ENCODE results near the gene MRPL22. TPM values are rescaled to one million over a fixed set of nuclear protein-coding genes. Genes with fewer than 3 reads are reported as not detected.

MRPL22 gene
- total and polyA plus RNA-seq, 2 of the 13 experiments (the other 11 are each of a cell fraction or from before 2014, with no cell fraction given), result 66.8 to 84.8 TPM

DNA sequence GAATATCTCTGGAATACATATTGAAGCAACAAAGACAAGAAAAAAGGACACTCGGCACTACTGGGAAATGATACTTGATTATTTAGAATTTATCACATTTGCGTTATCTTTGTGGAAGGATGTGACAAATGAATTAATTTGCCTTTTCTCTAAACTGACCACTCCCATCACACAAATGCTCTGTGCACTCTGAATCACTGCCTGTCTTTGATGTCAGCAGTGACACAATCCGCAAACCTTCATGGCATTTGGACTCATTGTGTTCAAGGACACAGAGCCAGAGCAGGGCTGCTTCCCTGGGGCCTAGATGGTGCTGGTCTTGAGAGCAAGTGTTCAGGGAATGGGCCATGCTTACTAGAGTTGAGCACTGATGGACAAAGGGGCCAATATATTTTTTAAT is 67.8 kb downstream of the MRPL22 start (continued):
- TF ChIP-seq, protein P1, sequence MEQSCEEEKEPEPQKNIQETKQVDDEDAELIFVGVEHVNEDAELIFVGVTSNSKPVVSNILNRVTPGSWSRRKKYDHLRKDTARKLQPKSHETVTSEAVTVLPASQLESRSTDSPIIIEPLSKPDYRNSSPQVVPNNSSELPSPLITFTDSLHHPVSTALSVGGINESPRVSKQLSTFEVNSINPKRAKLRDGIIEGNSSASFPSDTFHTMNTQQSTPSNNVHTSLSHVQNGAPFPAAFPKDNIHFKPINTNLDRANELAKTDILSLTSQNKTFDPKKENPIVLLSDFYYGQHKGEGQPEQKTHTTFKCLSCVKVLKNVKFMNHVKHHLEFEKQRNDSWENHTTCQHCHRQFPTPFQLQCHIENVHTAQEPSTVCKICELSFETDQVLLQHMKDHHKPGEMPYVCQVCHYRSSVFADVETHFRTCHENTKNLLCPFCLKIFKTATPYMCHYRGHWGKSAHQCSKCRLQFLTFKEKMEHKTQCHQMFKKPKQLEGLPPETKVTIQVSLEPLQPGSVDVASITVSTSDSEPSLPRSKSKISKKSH (CRISPR knock-in tag; IDR thresholded peaks at IDR 0.05; ENCODE audit: borderline replicate concordance), result no peak
- no peak for TF ChIP-seq SRSF9 (IDR thresholded peaks at IDR 0.05; ENCODE audit: borderline replicate concordance, insufficient read depth, low read depth, low read length, poor library complexity, severe bottlenecking)
- TF ChIP-seq HHEX (CRISPR knock-in tag; IDR thresholded peaks at IDR 0.05), result 0 out of 2 replicates have a peak, but pooled peaks have one; percentile 19
- peak; percentile 77 for TF ChIP-seq ELF3 (CRISPR knock-in tag; IDR thresholded peaks at IDR 0.05)
- no peak for TF ChIP-seq ZNF713 (CRISPR knock-in tag; IDR thresholded peaks at IDR 0.05)
- TF ChIP-seq HMG20A (CRISPR knock-in tag; IDR thresholded peaks at IDR 0.05; ENCODE audit: borderline replicate concordance), result peak; percentile 92
- TF ChIP-seq NCOA2 (CRISPR knock-in tag; IDR thresholded peaks at IDR 0.05), result peak; percentile 70; the same call in 1 of the 2 replicates
- peak; percentile 44; the same call in 1 of the 2 replicates for TF ChIP-seq ETV5 (CRISPR knock-in tag; IDR thresholded peaks at IDR 0.05; ENCODE audit: borderline replicate concordance)
- TF ChIP-seq ZFP36 (IDR thresholded peaks at IDR 0.05; ENCODE audit: borderline replicate concordance, low read depth, low read length, partially characterized antibody), result no peak
- TF ChIP-seq ZNF205 (CRISPR knock-in tag; IDR thresholded peaks at IDR 0.05), result no peak
- no peak for TF ChIP-seq ZNF850 (CRISPR knock-in tag; conservative IDR thresholded peaks at IDR 0.05)
- TF ChIP-seq RBM39 (IDR thresholded peaks at IDR 0.05; ENCODE audit: low read depth, low read length, poor library complexity, severe bottlenecking), result no peak
- TF ChIP-seq ZNF24 (IDR thresholded peaks at IDR 0.05), result no peak
- no peak for TF ChIP-seq ZMAT3 (CRISPR knock-in tag; conservative IDR thresholded peaks at IDR 0.05)
- TF ChIP-seq, protein P2, sequence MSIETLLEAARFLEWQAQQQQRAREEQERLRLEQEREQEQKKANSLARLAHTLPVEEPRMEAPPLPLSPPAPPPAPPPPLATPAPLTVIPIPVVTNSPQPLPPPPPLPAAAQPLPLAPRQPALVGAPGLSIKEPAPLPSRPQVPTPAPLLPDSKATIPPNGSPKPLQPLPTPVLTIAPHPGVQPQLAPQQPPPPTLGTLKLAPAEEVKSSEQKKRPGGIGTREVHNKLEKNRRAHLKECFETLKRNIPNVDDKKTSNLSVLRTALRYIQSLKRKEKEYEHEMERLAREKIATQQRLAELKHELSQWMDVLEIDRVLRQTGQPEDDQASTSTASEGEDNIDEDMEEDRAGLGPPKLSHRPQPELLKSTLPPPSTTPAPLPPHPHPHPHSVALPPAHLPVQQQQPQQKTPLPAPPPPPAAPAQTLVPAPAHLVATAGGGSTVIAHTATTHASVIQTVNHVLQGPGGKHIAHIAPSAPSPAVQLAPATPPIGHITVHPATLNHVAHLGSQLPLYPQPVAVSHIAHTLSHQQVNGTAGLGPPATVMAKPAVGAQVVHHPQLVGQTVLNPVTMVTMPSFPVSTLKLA (IDR thresholded peaks at IDR 0.05), result no peak
- TF ChIP-seq NRL (CRISPR knock-in tag; IDR thresholded peaks at IDR 0.05; ENCODE audit: borderline replicate concordance), result no peak
- TF ChIP-seq RARA (CRISPR knock-in tag; IDR thresholded peaks at IDR 0.05), result peak; percentile 71
- no peak for TF ChIP-seq ZNF589 (CRISPR knock-in tag; conservative IDR thresholded peaks at IDR 0.05)
- no peak for TF ChIP-seq HNRNPUL1 (IDR thresholded peaks at IDR 0.05; ENCODE audit: low read depth, low read length)
- TF ChIP-seq, protein P3, sequence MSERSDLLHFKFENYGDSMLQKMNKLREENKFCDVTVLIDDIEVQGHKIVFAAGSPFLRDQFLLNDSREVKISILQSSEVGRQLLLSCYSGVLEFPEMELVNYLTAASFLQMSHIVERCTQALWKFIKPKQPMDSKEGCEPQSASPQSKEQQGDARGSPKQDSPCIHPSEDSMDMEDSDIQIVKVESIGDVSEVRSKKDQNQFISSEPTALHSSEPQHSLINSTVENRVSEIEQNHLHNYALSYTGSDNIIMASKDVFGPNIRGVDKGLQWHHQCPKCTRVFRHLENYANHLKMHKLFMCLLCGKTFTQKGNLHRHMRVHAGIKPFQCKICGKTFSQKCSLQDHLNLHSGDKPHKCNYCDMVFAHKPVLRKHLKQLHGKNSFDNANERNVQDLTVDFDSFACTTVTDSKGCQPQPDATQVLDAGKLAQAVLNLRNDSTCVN (CRISPR knock-in tag; IDR thresholded peaks at IDR 0.05; ENCODE audit: borderline replicate concordance), result no peak
- TF ChIP-seq MATR3 (CRISPR knock-in tag; IDR thresholded peaks at IDR 0.05), result no peak
- no peak for TF ChIP-seq SCMH1 (CRISPR knock-in tag; IDR thresholded peaks at IDR 0.05; ENCODE audit: borderline replicate concordance)
- TF ChIP-seq ZNF572 (CRISPR knock-in tag; IDR thresholded peaks at IDR 0.05), result no peak
- peak; percentile 61; the same call in 1 of the 2 replicates for TF ChIP-seq MIER3 (CRISPR knock-in tag; IDR thresholded peaks at IDR 0.05; ENCODE audit: borderline replicate concordance)
- TF ChIP-seq, protein P4, sequence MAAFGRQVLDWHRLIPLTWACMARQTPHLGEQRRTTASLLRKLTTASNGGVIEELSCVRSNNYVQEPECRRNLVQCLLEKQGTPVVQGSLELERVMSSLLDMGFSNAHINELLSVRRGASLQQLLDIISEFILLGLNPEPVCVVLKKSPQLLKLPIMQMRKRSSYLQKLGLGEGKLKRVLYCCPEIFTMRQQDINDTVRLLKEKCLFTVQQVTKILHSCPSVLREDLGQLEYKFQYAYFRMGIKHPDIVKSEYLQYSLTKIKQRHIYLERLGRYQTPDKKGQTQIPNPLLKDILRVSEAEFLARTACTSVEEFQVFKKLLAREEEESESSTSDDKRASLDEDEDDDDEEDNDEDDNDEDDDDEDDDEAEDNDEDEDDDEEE (CRISPR knock-in tag; IDR thresholded peaks at IDR 0.05), result no peak
